OCI-LY7 (cell line): ENCODE measurements around the gene EIF4H.

ENCODE experiments used
- CTCF ChIP-seq: fragments of 200-600 bp; sonication (generic); conservative IDR thresholded peaks from 2 replicates; pipeline ENCODE4 v1.5.1; 2014; ENCODE audit warnings: mild to moderate bottlenecking, antibody characterized with exemption, low read length, moderate library complexity, mixed read lengths
- EZH2phosphoT487 ChIP-seq: fragments of 200-600 bp; sonication (generic); IDR thresholded peaks from 2 replicates; pipeline ENCODE4 v1.6.1; 2018; ENCODE audit warnings: low read depth, borderline replicate concordance, mild to moderate bottlenecking, mixed run types, antibody characterized with exemption, low read length, moderate library complexity, mixed read lengths

GRCh38 chr7:74225400-74225799 is 51.2 kb downstream of the EIF4H start:
- no peak for TF ChIP-seq CTCF
- no peak for TF ChIP-seq EZH2phosphoT487
